Cortex of kidney (tissue), 1 donor: Measurements from ENCODE around the gene SMAD2.
"Not testable (repeated sequence)": the region's sequence is repeated elsewhere in the genome, so short reads cannot be mapped to it uniquely, and the experiment has no call there.

Experiments used
- DNase-seq: peaks from one replicate; lab custom pipeline; 2025; lab: John Stamatoyannopoulos, UW

Gene SMAD2

GRCh38 chr18:47842836-47843235, 87.6 kb downstream of the SMAD2 start:
- no peak for DNase-seq

- no peak for DNase-seq
Observed at GRCh38 chr18:47838396-47838795, 92.1 kb downstream of the SMAD2 start.

- no peak for DNase-seq
Observed at GRCh38 chr18:47832348-47832747, 98.1 kb downstream of the SMAD2 start.

GRCh38 chr18:47831351-47831750, 99.1 kb downstream of the SMAD2 start:
- DNase-seq, result no peak

- no peak for DNase-seq
Observed at GRCh38 chr18:47830772-47831171, 99.7 kb downstream of the SMAD2 start.

- DNase-seq, result no peak
Observed at GRCh38 chr18:47829831-47830230, 100.6 kb downstream of the SMAD2 start.

- not testable (repeated sequence) for DNase-seq
Observed at GRCh38 chr18:47828031-47828430, 102.4 kb downstream of the SMAD2 start.

- DNase-seq, result no peak
Observed at GRCh38 chr18:47826157-47827074, 104.0 kb downstream of the SMAD2 start.

- no peak for DNase-seq
Observed at GRCh38 chr18:47821314-47821713, 109.1 kb downstream of the SMAD2 start.

GRCh38 chr18:47817795-47818077, 112.7 kb downstream of the SMAD2 start:
- no peak for DNase-seq

GRCh38 chr18:47817017-47817794, 113.3 kb downstream of the SMAD2 start:
- DNase-seq, result no peak

- DNase-seq, result no peak
Observed at GRCh38 chr18:47815486-47816270, 114.8 kb downstream of the SMAD2 start.

GRCh38 chr18:47809420-47809819, 121.0 kb downstream of the SMAD2 start:
- no peak for DNase-seq

GRCh38 chr18:47802802-47803201, 127.7 kb downstream of the SMAD2 start:
- DNase-seq, result no peak

- DNase-seq, result no peak
Observed at GRCh38 chr18:47801817-47802216, 128.6 kb downstream of the SMAD2 start.

GRCh38 chr18:47800756-47801155, 129.7 kb downstream of the SMAD2 start:
- no peak for DNase-seq

- no peak for DNase-seq
Observed at GRCh38 chr18:47800248-47800647, 130.2 kb downstream of the SMAD2 start.

- no peak for DNase-seq
Observed at GRCh38 chr18:47799376-47799775, 131.1 kb downstream of the SMAD2 start.

- DNase-seq, result no peak
Observed at GRCh38 chr18:47798366-47798765, 132.1 kb downstream of the SMAD2 start.

GRCh38 chr18:47797126-47797525, 133.3 kb downstream of the SMAD2 start:
- DNase-seq, result no peak

GRCh38 chr18:47795434-47795814, 135.0 kb downstream of the SMAD2 start:
- DNase-seq, result no peak

GRCh38 chr18:47794725-47795433, 135.6 kb downstream of the SMAD2 start:
- DNase-seq, result no peak
